GM11168 (cell line): ENCODE results near the gene PTK7.
"Not testable (repeated sequence)": the region's sequence is repeated elsewhere in the genome, so short reads cannot be mapped to it uniquely, and the experiment has no call there.

ENCODE experiments used
- in situ Hi-C: fragments of 300-500 bp; cut with MboI; formaldehyde crosslinking; loops from one replicate; pipeline ENCODE4 v1.12.0; 2022; ENCODE audit warnings: low sequenced_read_pairs; ENCODE audit not compliant: unreplicated experiment

Gene PTK7

DNA sequence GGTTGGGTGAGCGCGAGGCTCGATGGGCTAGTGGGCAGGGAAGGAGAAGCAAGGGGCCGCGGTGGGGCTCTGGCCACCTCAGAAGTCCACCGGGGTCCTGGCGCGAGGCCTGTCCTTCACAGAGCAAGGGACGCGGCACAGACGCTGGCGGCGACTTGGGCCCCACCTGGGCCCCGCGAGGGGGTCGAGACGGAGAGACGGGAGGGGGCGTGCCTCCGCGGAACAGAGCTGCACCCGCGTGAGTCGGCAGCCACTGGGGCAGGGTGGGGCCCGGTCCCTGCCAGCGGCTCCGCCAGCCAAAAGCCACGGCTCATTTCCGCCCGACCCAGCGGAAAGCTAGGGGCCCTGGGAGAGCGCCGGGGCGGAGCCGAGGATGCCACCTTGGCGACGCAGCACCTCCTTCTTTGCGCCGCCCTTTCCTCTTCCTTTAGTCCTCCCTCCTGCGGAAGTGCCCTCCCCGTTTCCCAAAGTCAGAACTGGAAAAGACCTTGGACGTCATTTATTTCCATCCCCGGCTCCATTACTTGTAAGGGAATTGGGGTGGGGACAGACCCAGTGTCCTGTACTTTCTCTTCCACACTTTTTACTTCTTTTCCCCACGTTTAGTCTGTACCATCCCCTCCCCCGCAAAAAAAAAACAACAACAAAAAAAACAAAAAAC, 22.4 kb upstream of the PTK7 start, which contains the start of gene CUL7:
CUL7 (minus strand) TSS at position 307 of the 661 bp plus-strand sequence. CDS start 1,063 bp downstream, outside the sequence.
- in situ Hi-C loops = no loop called here

DNA sequence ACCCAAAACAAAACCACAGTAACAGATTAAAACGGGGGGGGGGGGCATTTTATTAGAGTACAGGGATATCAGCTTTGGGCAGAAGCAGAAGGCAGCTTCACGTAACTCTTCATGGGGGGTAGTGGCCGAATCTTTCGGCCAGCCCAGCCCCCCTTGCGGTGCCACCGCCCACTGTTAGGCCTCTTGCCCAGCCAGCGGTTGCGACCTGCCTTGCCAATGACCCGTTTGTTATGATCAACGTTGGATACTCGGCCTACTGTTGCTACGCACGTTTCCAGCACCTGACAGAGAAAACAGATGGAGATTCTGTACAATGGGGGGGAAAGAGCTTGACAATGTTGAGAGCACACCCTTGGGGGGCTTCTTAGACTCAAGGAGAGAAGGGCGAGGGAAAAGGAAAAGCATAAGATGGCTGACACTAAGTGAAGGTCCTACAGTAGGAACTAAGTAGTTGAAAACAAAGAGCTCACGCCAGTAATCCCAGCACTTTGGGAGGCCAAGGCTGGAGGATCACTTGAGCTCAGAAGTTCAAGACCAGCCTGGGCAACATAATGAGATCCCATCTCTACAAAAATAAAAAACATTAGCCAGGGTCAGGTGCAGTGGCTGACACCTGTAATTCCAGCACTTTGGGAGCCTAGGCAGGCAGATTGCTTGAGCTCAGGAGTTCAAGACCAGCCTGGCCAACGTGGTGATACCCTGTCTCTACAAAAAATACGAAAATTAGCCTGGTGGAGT, 21.7 kb upstream of the PTK7 start:
- in situ Hi-C loops = no loop called here

DNA sequence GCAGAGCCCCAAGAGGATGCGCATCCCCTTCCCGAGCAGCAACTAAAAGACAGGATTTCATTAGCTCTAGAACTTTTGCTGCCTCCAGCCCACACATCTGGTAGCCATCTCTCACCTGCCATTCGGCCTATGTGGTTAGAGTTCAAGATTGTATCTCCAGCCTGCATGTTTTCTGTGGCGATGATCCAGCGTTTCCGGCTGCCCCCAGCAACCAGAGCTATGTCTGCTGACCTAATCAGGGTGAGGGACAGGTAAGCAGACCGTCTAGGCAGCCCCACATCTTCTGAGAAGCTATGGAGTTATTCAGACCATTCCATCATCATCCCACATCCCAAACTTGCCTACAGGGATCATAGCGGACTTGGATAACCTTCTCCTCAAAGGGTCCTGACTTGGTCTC, 20.1 kb upstream of the PTK7 start:
- in situ Hi-C loops = no loop called here

DNA sequence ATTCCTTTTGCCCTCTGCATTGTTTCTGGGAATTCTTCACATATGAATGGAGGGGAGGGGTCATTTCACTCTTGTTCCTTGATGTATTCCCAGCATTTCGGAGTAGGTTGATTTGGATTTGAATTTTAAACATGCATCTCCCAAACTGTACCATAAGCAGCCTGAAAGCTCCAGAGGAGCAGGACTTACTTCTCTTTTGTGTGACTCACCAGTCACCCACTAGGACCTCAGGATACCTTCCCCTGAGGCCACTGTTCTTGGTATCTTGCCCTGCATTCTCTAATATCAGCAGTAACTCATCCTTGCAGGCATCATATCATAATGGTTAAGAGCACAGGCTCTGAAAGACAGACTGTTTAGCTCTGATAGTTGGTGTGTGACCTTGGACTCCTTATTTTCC, 17.6 kb upstream of the PTK7 start:
- in situ Hi-C loops = no loop called here

GRCh38 chr6:43059168-43060033, 16.7 kb upstream of the PTK7 start, which contains the start of the genes KLC4 and MRPL2:
Gene KLC4 (plus strand): TSS chr6:43059631. CDS start chr6:43061336, 1,705 bp downstream.
Gene MRPL2 (minus strand): TSS chr6:43059434. CDS start chr6:43059381, 53 bp downstream.
- in situ Hi-C loops = no loop called here

- in situ Hi-C loops = no loop called here
These were observed 15.9 kb upstream of the PTK7 start for GRCh38 chr6:43060034-43060754.

DNA sequence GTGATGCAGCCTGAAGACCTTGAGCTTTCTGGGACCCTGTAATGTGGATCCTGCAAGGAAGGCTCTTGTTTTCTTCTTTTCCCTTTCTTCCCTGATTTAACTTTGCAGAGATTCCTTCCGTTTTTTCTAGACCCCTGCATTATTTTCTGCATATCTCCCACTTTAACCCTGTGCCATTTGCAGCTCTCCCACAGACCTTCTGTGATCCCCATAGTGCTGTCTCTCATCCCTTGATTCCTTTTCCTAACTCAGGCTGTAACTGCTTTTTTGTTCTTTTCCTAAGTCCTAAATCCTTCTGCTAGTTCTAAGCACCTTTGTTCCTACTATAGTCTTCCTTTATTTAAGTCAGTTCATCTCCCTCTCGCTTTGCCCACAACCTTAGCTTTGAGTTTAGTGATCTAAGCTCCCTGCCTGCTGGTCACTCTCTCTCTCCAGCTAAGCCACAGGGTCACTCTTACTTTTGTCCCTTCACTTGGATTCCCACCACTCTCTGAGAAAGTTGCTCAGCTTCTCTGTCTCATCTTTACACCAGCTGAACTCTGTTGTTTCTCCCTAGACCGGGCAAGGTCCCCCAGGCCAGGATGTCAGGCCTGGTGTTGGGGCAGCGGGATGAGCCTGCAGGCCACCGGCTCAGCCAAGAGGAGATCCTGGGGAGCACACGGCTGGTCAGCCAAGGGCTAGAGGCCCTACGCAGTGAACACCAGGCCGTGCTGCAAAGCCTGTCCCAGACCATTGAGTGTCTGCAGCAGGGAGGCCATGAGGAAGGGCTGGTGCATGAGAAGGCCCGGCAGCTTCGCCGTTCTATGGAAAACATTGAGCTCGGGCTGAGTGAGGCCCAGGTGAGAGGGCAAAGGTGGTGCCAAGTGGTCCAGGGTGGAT, 15.1 kb upstream of the PTK7 start:
- in situ Hi-C loops = no loop called here

- in situ Hi-C loops = no loop called here
These were observed 14.3 kb upstream of the PTK7 start for GRCh38 chr6:43061861-43062260.

GRCh38 chr6:43062818-43063217, 13.3 kb upstream of the PTK7 start:
- in situ Hi-C loops = no loop called here

DNA sequence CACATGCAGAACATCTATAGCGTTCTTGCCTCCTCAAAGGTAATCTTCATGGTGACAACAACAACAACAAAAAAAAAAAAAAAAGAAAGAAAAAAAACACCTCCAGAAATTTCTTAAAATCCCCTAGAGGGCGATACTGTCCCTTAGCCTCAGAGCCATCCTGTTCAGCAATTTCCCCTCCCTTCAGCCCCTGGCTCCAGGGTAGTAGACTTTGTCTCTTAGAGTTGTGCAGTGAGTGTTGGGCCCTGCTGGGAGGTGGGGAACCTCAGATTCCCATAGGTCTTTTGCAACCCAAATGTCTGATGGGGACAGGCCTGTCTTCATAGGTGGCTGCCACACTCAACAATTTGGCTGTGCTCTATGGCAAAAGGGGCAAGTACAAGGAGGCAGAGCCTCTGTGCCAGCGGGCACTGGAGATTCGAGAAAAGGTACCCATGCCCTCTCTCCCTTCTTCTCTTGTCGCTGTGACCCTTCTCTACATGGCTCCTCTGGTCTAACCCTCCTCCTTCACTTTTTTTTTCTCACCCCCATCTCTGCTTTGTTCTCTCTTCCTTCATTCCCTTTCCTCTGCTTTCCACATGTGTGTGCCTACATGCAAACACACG, 6.0 kb upstream of the PTK7 start:
- in situ Hi-C loops = no loop called here

GRCh38 chr6:43074847-43075669, 1.1 kb upstream of the PTK7 start:
- in situ Hi-C loops = no loop called here

- in situ Hi-C loops = no loop called here
These were observed 584 bp downstream of the PTK7 start for GRCh38 chr6:43076464-43077332.

DNA sequence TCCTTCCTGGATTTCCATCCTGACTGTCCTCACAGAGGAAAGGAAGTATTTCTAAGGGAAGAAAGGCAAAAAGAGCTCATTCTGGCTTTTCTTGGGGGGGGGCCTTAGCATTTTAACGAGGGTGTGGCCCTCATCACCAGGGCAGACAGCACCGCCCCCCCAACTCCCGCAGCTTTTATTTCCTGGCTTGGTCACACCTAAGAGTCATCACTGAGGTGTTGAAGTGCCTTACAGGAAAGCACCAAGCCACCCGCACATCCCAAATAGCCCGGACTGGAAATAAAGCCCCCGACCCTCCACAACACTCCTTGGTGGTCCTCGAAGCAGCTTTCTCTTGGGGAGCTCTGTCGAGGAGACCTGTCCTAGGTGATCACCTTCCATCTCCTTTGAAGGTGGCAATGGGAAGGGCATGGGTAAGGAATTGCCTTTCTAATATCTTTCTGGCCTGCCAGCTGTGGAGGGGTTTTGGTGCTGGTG, 1.3 kb downstream of the PTK7 start:
- in situ Hi-C loops = no loop called here

GRCh38 chr6:43077981-43078511, 1.9 kb downstream of the PTK7 start:
- in situ Hi-C loops = no loop called here

- in situ Hi-C loops = no loop called here
These were observed 2.6 kb downstream of the PTK7 start for GRCh38 chr6:43078691-43079090.

GRCh38 chr6:43081043-43081442, 4.9 kb downstream of the PTK7 start:
- in situ Hi-C loops = no loop called here

DNA sequence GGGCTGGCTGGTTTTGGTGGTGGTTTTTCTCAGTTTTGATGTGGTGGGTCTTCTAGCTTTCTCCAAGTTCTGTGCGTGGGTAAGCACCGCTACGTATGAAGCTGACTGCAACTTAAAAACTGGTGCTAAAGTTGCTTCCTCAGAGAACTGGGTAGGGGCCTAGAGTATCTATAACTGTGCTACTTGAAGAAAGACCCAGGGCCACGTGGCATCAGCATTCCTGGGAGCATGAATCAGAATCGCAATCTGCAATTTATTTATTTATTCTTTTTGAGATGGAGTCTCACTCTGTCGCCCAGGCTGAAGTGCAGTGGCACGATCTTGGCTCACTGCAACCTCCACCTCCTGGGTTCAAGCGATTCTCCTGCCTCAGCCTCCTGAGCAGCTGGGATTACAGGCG, 5.8 kb downstream of the PTK7 start:
- in situ Hi-C loops = not testable (repeated sequence)
